ES-I3 (cell line): ENCODE measurements around the gene FRMPD1.
A peak's percentile ranks its signal among the peaks of the same experiment; 100 is the strongest.

Source experiments
- H3K36me3 ChIP-seq: 2 replicates; pipeline ENCODE4 v1.6.1; 2013; ENCODE audit warnings: mild to moderate bottlenecking, low read length, control low read depth, moderate library complexity; ENCODE audit not compliant: insufficient read depth
- H3K4me1 ChIP-seq: 2 replicates; pipeline ENCODE4 v1.6.1; 2013; ENCODE audit warnings: mild to moderate bottlenecking, control low read depth, low read length; ENCODE audit not compliant: insufficient read depth
- H3K9ac ChIP-seq: 2 replicates; pipeline ENCODE4 v1.6.1; 2013; ENCODE audit warnings: low read depth, mild to moderate bottlenecking, low read length, moderate library complexity
- H3K9me3 ChIP-seq: 2 replicates; pipeline ENCODE4 v1.6.1; 2013; ENCODE audit warnings: mild to moderate bottlenecking, low read length, moderate library complexity; ENCODE audit not compliant: control insufficient read depth, insufficient read depth

FRMPD1 gene

GRCh38 chr9:37778534-37778933 is 127.8 kb downstream of the FRMPD1 start:
- Histone ChIP-seq H3K9me3 (no peaks in the 10 kb centered on the region), H3K36me3 (peaks cover 38% of the 10 kb centered on the region), H3K4me1 (no peaks in the 10 kb centered on the region), H3K9ac (no peak overlapping the region)

- Histone ChIP-seq H3K9ac (peak overlapping the region; percentile 58), H3K9me3 (no peaks in the 10 kb centered on the region), H3K36me3 (peaks cover 25% of the 10 kb centered on the region), H3K4me1 (no peaks in the 10 kb centered on the region)
These were observed 133.5 kb downstream of the FRMPD1 start for GRCh38 chr9:37784291-37784615.

- peaks cover 25% of the 10 kb centered on the region for H3K36me3 ChIP-seq
- H3K9ac ChIP-seq: peak within 1 kb of the TSS; percentile 58
- no peaks in the 10 kb centered on the region for H3K4me1 ChIP-seq
- no peaks in the 10 kb centered on the region for H3K9me3 ChIP-seq
These were observed 134.1 kb downstream of the FRMPD1 start, which contains the start of gene EXOSC3 for GRCh38 chr9:37784616-37785483. EXOSC3 (minus strand) TSS chr9:37785064; CDS start chr9:37785044, 20 bp downstream.

- no peak overlapping the region for H3K9ac ChIP-seq
- H3K4me1 ChIP-seq: no peaks in the 10 kb centered on the region
- peaks cover 16% of the 10 kb centered on the region for H3K36me3 ChIP-seq
- no peaks in the 10 kb centered on the region for H3K9me3 ChIP-seq
These were observed 136.3 kb downstream of the FRMPD1 start for GRCh38 chr9:37787059-37787458.

GRCh38 chr9:37788332-37788731 is 137.6 kb downstream of the FRMPD1 start:
- no peaks in the 10 kb centered on the region for H3K9me3 ChIP-seq
- peaks cover 4% of the 10 kb centered on the region for H3K36me3 ChIP-seq
- no peak overlapping the region for H3K9ac ChIP-seq
- H3K4me1 ChIP-seq: no peaks in the 10 kb centered on the region

- no peaks in the 10 kb centered on the region for H3K9me3 ChIP-seq
- H3K9ac ChIP-seq: no peak overlapping the region
- no peaks in the 10 kb centered on the region for H3K4me1 ChIP-seq
- no peaks in the 10 kb centered on the region for H3K36me3 ChIP-seq
These were observed 139.3 kb downstream of the FRMPD1 start for GRCh38 chr9:37790096-37790495.

GRCh38 chr9:37792122-37792521 is 141.4 kb downstream of the FRMPD1 start:
- no peaks in the 10 kb centered on the region for H3K9me3 ChIP-seq
- H3K4me1 ChIP-seq: no peaks in the 10 kb centered on the region
- no peaks in the 10 kb centered on the region for H3K36me3 ChIP-seq
- no peak overlapping the region for H3K9ac ChIP-seq

GRCh38 chr9:37796232-37796631 is 145.5 kb downstream of the FRMPD1 start:
- no peak overlapping the region for H3K9ac ChIP-seq
- H3K9me3 ChIP-seq: no peaks in the 10 kb centered on the region
- H3K4me1 ChIP-seq: no peaks in the 10 kb centered on the region
- no peaks in the 10 kb centered on the region for H3K36me3 ChIP-seq
